Panc1 (cell line): Measurements from ENCODE around the gene DVL2. TPM values are rescaled to one million over a fixed set of nuclear protein-coding genes. Genes with fewer than 3 reads are reported as not detected.

Experiments
- ATAC-seq: fragments of 200-7000 bp; cut with Tn5 transposase; 2 replicates; pipeline ENCODE4 v1.9.1; 2020; ENCODE audit warnings: mild to moderate bottlenecking, moderate library complexity
- BruUV-seq: library from RNA; stranded (reverse); fragments of 400-500 nt; replicated peaks from 2 replicates; lab custom pipeline; 2021; lab: Mats Ljungman, UMichigan
- CTCF ChIA-PET: fragments of 300-600 bp; sonication (Branson Sonifier 250); formaldehyde crosslinking; loops from one replicate; lab custom pipeline; 2022; ENCODE audit warnings: antibody characterized with exemption; lab: Charles Lee
- POLR2A ChIA-PET: fragments of 300-600 bp; sonication (Branson Sonifier 250); formaldehyde crosslinking; loops from one replicate; lab custom pipeline; 2022; ENCODE audit warnings: antibody characterized with exemption; lab: Charles Lee
- DNase-seq: peaks from one replicate; pipeline ENCODE4 v3.0.0-alpha.2; 2010; ENCODE audit warnings: low read depth, low spot score
- H3K27ac ChIP-seq: 2 replicates; pipeline ENCODE4 v1.5.1; 2011; ENCODE audit warnings: mild to moderate bottlenecking, low read length, inconsistent platforms
- H3K27me3 ChIP-seq: fragments of 200-500 bp; sonication (Bioruptor generic); 2 replicates; pipeline ENCODE4 v1.6.0; 2014; ENCODE audit warnings: low read length, inconsistent platforms; ENCODE audit not compliant: control insufficient read depth, insufficient read depth
- H3K36me3 ChIP-seq: fragments of 200-500 bp; sonication (Bioruptor generic); 2 replicates; pipeline ENCODE4 v1.5.1; 2014; ENCODE audit warnings: inconsistent platforms, mild to moderate bottlenecking, low read length, moderate library complexity; ENCODE audit not compliant: control insufficient read depth, insufficient read depth
- H3K4me1 ChIP-seq: 2 replicates; pipeline ENCODE4 v1.5.1; 2011; ENCODE audit warnings: inconsistent platforms, mild to moderate bottlenecking, low read length, moderate library complexity; ENCODE audit not compliant: control insufficient read depth, insufficient read depth
- H3K4me3 ChIP-seq, 2 experiments: 2 replicates each; pipeline ENCODE4 v1.5.1; 2011 to 2012; ENCODE audit warnings: low read depth in 2 of 2, low read length in 2 of 2, mild to moderate bottlenecking in 2 of 2, inconsistent platforms in 1 of 2, moderate library complexity in 1 of 2
- H3K9me3 ChIP-seq: fragments of 200-500 bp; sonication (Bioruptor generic); 2 replicates; pipeline ENCODE4 v1.5.1; 2014; ENCODE audit warnings: low read depth, mild to moderate bottlenecking, inconsistent platforms, low read length, moderate library complexity; ENCODE audit not compliant: control insufficient read depth, insufficient read depth
- POLR2AphosphoS5 ChIP-seq: IDR thresholded peaks from 2 replicates; pipeline ENCODE4 v1.6.1; 2012; ENCODE audit warnings: mild to moderate bottlenecking, low read depth, low read length, moderate library complexity
- REST ChIP-seq, 2 experiments: IDR thresholded peaks; 2 replicates each; pipeline ENCODE4 v1.6.1; 2011 to 2012; ENCODE audit warnings: low read depth in 2 of 2, control low read depth in 1 of 2, low read length in 1 of 2, mild to moderate bottlenecking in 1 of 2, moderate library complexity in 1 of 2; ENCODE audit not compliant: insufficient read depth in 1 of 2
- SIN3A ChIP-seq: IDR thresholded peaks from 2 replicates; pipeline ENCODE4 v1.6.1; 2012; ENCODE audit warnings: low read depth, mild to moderate bottlenecking, low read length, moderate library complexity, borderline replicate concordance; ENCODE audit not compliant: insufficient read depth
- TCF7L2 ChIP-seq: IDR thresholded peaks from 2 replicates; pipeline ENCODE4 v1.6.1; 2011; ENCODE audit warnings: mild to moderate bottlenecking, low read depth, low read length, inconsistent platforms
- in situ Hi-C: cut with HindIII; loops from 2 replicates; pipeline ENCODE4 v1.10.0; 2016; ENCODE audit warnings: low sequenced_read_pairs, low pct_unique_long_range_greater_than_20kb
- intact Hi-C: fragments of 100-400 bp; cut with micrococcal nuclease; formaldehyde crosslinking; loops from one replicate; pipeline ENCODE4 v1.10.0; 2022; ENCODE audit not compliant: unreplicated experiment
- total RNA-seq: library from RNA; stranded (reverse); gene quantifications from one replicate; pipeline ENCODE4 v1.2.1, GENCODE V29; 2021; ENCODE audit not compliant: unreplicated experiment
- TF ChIP-seq, protein P1 (sequence below): fragments of 450-650 bp; IDR thresholded peaks from 2 replicates; pipeline ENCODE4 v1.5.1; 2017; ENCODE audit warnings: mild to moderate bottlenecking

The DVL2 gene
- total RNA-seq, 1 experiment from 2014 or later, result 84.2 TPM

GRCh38 chr17:7242717-7243452 lies 8.6 kb upstream of the DVL2 start:
- ChIA-PET POLR2A (no interaction called here), CTCF (interaction anchor here (0.7 kb wide), 1 partner anchor 207 kb away, joined by 3 read pairs; no protein-coding TSS in a partner anchor)
- peaks cover 14% of the 10 kb centered on the region for H3K4me1 ChIP-seq
- ATAC-seq (peak; percentile 57), DNase-seq (peak; percentile 91)
- no peaks in the 10 kb centered on the region for H3K9me3 ChIP-seq
- H3K27ac ChIP-seq, result peak overlapping the region; percentile 99
- H3K27me3 ChIP-seq, result no peaks in the 10 kb centered on the region
- peak overlapping the region; percentile 87 to 92 for H3K4me3 ChIP-seq
- in situ Hi-C loops, result no loop called here
- H3K36me3 ChIP-seq, result peaks cover 7% of the 10 kb centered on the region
- intact Hi-C loops, result no loop called here
- BruUV-seq, result no TSS peak
- TF ChIP-seq SIN3A, result peak; percentile 98; the same call in 1 of the 2 replicates
- TF ChIP-seq REST (IDR thresholded peaks at IDR 0.05; ENCODE audit: insufficient read depth in 1 of 2, low read depth in 2 of 2, low read length in 1 of 2), result no peak
- TF ChIP-seq POLR2AphosphoS5, result peak; percentile 92
- TF ChIP-seq TCF7L2, result peak; percentile 49; the same call in 1 of the 2 replicates
- TF ChIP-seq, protein P1, sequence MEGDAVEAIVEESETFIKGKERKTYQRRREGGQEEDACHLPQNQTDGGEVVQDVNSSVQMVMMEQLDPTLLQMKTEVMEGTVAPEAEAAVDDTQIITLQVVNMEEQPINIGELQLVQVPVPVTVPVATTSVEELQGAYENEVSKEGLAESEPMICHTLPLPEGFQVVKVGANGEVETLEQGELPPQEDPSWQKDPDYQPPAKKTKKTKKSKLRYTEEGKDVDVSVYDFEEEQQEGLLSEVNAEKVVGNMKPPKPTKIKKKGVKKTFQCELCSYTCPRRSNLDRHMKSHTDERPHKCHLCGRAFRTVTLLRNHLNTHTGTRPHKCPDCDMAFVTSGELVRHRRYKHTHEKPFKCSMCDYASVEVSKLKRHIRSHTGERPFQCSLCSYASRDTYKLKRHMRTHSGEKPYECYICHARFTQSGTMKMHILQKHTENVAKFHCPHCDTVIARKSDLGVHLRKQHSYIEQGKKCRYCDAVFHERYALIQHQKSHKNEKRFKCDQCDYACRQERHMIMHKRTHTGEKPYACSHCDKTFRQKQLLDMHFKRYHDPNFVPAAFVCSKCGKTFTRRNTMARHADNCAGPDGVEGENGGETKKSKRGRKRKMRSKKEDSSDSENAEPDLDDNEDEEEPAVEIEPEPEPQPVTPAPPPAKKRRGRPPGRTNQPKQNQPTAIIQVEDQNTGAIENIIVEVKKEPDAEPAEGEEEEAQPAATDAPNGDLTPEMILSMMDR, result no peak; the same call in 1 of the 2 replicates

- DNase-seq, result peak; percentile 74
- Histone ChIP-seq H3K27me3 (no peaks in the 10 kb centered on the region), H3K27ac (peak within 1 kb of the TSS; percentile 99), H3K36me3 (peaks cover 11% of the 10 kb centered on the region), H3K9me3 (no peaks in the 10 kb centered on the region), H3K4me3 (peak within 1 kb of the TSS; percentile 87 to 92), H3K4me1 (peaks cover 18% of the 10 kb centered on the region)
- TF ChIP-seq REST (IDR thresholded peaks at IDR 0.05; ENCODE audit: insufficient read depth in 1 of 2, low read depth in 2 of 2, low read length in 1 of 2), result no peak
- TF ChIP-seq, protein P1, result no peak
- no peak for TF ChIP-seq TCF7L2
- TF ChIP-seq SIN3A, result no peak
- no peak; the same call in 1 of the 2 replicates for TF ChIP-seq POLR2AphosphoS5
- intact Hi-C loops, result no loop called here
- in situ Hi-C loops, result no loop called here
- ChIA-PET POLR2A (no interaction called here), CTCF (interaction anchor here (0.7 kb wide), 1 partner anchor 206 kb away, joined by 3 read pairs; no protein-coding TSS in a partner anchor)
- ATAC-seq, result peak; percentile 13
- BruUV-seq, result no TSS peak
Measured at GRCh38 chr17:7241783-7242716, 7.7 kb upstream of the DVL2 start, which contains the start of gene GABARAP. Gene GABARAP (minus strand): TSS chr17:7242449. CDS start chr17:7242330, 119 bp downstream.
